SH-SY5Y (cell line): ENCODE results near the gene ASB2.

ENCODE experiments used
- GATA2 ChIP-seq: IDR thresholded peaks from 2 replicates; pipeline ENCODE4 v1.6.1; 2011; ENCODE audit warnings: mild to moderate bottlenecking, low read depth, low read length
- GATA3 ChIP-seq: IDR thresholded peaks from 2 replicates; pipeline ENCODE4 v1.6.1; 2011; ENCODE audit warnings: low read depth, mild to moderate bottlenecking, low read length, moderate library complexity

DNA sequence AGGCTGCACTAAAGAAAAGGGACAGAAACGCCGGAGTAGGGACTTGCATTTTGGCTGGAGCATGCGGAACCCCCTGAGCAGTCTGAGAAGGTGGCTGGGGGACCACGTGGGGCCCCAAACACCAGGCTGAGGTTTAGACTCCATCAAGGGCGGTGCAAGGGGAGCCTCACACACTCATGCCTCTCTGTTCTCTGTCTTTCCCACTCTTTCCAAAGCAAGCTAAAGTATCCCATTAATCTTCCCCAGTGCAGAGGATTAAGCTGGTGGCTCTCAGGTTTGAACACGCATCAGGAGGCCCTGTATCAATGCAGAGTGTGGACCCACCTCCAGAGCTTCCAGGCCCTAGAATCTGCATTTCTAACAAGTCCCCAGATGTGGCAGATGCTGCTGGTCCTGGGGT is 34.3 kb upstream of the ASB2 start:
- TF ChIP-seq GATA2: no peak
- TF ChIP-seq GATA3: no peak
